ENCODE results near the gene ADCY10. TPM values are rescaled to one million over a fixed set of nuclear protein-coding genes. Genes with fewer than 3 reads are reported as not detected.
A peak's percentile ranks its signal among the peaks of the same experiment; 100 is the strongest.

The ADCY10 gene
- total and polyA plus RNA-seq, 9 of the 15 experiments (the other 6 are each of a cell fraction or from before 2014, with no cell fraction given), result 0.08 to 0.86 (median 0.22) TPM

DNA sequence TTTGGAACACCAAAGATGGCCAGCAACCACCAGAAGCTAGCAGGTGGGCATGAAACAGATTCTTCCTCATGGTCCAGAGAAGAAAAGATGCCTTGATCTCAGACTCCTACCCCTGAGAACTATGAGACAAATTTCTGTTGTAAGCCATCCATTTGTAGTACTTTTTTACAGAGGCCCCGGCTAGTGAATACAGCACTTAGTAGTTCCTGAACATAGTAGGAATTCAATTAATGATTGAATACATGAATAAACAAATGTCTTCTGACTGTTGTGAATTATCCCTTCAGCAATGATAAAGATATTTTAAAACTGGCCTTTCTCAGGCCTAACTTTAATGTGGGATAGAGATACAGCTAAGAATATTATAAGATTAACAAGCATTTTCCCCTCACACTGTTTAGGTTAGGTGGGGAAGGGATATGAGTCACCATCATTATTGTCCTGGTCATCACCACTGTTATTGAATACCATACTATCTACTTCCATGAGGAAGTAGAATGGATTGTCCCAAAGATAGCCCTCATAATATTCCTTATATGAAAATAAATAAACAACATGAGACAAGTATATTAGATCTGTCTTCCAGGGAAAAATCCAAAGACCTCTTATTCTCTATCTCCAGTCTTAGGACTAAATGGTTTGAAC, 51.4 kb downstream of the ADCY10 start (continued):
- TF ChIP-seq HLTF (IDR thresholded peaks at IDR 0.05), result no peak
- no peak for TF ChIP-seq DPF2 (IDR thresholded peaks at IDR 0.05)
- TF ChIP-seq ZNF184 (CRISPR knock-in tag; IDR thresholded peaks at IDR 0.05), result no peak
- TF ChIP-seq ZKSCAN1 (IDR thresholded peaks at IDR 0.05; ENCODE audit: low read depth, low read length), result peak; percentile 93
- no peak for TF ChIP-seq MEF2D (tag; conservative IDR thresholded peaks at IDR 0.05; ENCODE audit: low read depth)
- TF ChIP-seq ZSCAN32 (CRISPR knock-in tag; IDR thresholded peaks at IDR 0.05), result no peak
- TF ChIP-seq PTBP1 (IDR thresholded peaks at IDR 0.05; ENCODE audit: low read depth, low read length), result no peak
- TF ChIP-seq, protein P1, sequence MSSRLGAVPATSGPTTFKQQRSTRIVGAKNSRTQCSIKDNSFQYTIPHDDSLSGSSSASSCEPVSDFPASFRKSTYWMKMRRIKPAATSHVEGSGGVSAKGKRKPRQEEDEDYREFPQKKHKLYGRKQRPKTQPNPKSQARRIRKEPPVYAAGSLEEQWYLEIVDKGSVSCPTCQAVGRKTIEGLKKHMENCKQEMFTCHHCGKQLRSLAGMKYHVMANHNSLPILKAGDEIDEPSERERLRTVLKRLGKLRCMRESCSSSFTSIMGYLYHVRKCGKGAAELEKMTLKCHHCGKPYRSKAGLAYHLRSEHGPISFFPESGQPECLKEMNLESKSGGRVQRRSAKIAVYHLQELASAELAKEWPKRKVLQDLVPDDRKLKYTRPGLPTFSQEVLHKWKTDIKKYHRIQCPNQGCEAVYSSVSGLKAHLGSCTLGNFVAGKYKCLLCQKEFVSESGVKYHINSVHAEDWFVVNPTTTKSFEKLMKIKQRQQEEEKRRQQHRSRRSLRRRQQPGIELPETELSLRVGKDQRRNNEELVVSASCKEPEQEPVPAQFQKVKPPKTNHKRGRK (tag; IDR thresholded peaks at IDR 0.05), result no peak
- no peak for TF ChIP-seq ZFP30 (CRISPR knock-in tag; IDR thresholded peaks at IDR 0.05; ENCODE audit: borderline replicate concordance)
- TF ChIP-seq, protein P2, sequence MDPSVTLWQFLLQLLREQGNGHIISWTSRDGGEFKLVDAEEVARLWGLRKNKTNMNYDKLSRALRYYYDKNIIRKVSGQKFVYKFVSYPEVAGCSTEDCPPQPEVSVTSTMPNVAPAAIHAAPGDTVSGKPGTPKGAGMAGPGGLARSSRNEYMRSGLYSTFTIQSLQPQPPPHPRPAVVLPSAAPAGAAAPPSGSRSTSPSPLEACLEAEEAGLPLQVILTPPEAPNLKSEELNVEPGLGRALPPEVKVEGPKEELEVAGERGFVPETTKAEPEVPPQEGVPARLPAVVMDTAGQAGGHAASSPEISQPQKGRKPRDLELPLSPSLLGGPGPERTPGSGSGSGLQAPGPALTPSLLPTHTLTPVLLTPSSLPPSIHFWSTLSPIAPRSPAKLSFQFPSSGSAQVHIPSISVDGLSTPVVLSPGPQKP (CRISPR knock-in tag; IDR thresholded peaks at IDR 0.05), result no peak
- TF ChIP-seq ELF4 (CRISPR knock-in tag; IDR thresholded peaks at IDR 0.05), result no peak
- no peak for TF ChIP-seq MCM3 (IDR thresholded peaks at IDR 0.05)
- TF ChIP-seq, protein P3, sequence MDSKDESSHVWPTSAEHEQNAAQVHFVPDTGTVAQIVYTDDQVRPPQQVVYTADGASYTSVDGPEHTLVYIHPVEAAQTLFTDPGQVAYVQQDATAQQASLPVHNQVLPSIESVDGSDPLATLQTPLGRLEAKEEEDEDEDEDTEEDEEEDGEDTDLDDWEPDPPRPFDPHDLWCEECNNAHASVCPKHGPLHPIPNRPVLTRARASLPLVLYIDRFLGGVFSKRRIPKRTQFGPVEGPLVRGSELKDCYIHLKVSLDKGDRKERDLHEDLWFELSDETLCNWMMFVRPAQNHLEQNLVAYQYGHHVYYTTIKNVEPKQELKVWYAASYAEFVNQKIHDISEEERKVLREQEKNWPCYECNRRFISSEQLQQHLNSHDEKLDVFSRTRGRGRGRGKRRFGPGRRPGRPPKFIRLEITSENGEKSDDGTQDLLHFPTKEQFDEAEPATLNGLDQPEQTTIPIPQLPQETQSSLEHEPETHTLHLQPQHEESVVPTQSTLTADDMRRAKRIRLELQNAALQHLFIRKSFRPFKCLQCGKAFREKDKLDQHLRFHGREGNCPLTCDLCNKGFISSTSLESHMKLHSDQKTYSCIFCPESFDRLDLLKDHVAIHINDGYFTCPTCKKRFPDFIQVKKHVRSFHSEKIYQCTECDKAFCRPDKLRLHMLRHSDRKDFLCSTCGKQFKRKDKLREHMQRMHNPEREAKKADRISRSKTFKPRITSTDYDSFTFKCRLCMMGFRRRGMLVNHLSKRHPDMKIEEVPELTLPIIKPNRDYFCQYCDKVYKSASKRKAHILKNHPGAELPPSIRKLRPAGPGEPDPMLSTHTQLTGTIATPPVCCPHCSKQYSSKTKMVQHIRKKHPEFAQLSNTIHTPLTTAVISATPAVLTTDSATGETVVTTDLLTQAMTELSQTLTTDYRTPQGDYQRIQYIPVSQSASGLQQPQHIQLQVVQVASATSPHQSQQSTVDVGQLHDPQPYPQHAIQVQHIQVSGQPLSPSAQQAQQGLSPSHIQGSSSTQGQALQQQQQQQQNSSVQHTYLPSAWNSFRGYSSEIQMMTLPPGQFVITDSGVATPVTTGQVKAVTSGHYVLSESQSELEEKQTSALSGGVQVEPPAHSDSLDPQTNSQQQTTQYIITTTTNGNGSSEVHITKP (IDR thresholded peaks at IDR 0.05; ENCODE audit: partially characterized antibody), result peak; percentile 56
- TF ChIP-seq, protein P4, sequence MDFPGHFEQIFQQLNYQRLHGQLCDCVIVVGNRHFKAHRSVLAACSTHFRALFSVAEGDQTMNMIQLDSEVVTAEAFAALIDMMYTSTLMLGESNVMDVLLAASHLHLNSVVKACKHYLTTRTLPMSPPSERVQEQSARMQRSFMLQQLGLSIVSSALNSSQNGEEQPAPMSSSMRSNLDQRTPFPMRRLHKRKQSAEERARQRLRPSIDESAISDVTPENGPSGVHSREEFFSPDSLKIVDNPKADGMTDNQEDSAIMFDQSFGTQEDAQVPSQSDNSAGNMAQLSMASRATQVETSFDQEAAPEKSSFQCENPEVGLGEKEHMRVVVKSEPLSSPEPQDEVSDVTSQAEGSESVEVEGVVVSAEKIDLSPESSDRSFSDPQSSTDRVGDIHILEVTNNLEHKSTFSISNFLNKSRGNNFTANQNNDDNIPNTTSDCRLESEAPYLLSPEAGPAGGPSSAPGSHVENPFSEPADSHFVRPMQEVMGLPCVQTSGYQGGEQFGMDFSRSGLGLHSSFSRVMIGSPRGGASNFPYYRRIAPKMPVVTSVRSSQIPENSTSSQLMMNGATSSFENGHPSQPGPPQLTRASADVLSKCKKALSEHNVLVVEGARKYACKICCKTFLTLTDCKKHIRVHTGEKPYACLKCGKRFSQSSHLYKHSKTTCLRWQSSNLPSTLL (IDR thresholded peaks at IDR 0.05), result no peak
- TF ChIP-seq PHF8 (IDR thresholded peaks at IDR 0.05; ENCODE audit: borderline replicate concordance, low read length), result no peak
- no peak for TF ChIP-seq ZNF445 (CRISPR knock-in tag; IDR thresholded peaks at IDR 0.05; ENCODE audit: low read depth)
- TF ChIP-seq ZNF408 (CRISPR knock-in tag; IDR thresholded peaks at IDR 0.05; ENCODE audit: low read depth), result no peak
- no peak for TF ChIP-seq ZNF165 (CRISPR knock-in tag; IDR thresholded peaks at IDR 0.05; ENCODE audit: borderline replicate concordance)
- TF ChIP-seq, protein P5, sequence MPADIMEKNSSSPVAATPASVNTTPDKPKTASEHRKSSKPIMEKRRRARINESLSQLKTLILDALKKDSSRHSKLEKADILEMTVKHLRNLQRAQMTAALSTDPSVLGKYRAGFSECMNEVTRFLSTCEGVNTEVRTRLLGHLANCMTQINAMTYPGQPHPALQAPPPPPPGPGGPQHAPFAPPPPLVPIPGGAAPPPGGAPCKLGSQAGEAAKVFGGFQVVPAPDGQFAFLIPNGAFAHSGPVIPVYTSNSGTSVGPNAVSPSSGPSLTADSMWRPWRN (IDR thresholded peaks at IDR 0.05; ENCODE audit: low read depth), result no peak
